ENCODE results near the gene CCKAR.

GRCh38 chr4:26524011-26524410, 33.7 kb upstream of the CCKAR start:
- no peak for TF ChIP-seq CTCF (IDR thresholded peaks at IDR 0.05; ENCODE audit: insufficient read depth, low read length)
- no peak for TF ChIP-seq GABPA (IDR thresholded peaks at IDR 0.05; ENCODE audit: low read depth)
- no peak for TF ChIP-seq POLR2AphosphoS5 (IDR thresholded peaks at IDR 0.05; ENCODE audit: low read depth)
- no peak for TF ChIP-seq SPI1 (IDR thresholded peaks at IDR 0.05; ENCODE audit: borderline replicate concordance, low read depth)

Data from HL-60 (cell line).